Sciatic nerve (tissue), 2 donors: Measurements from ENCODE around the gene MORN5. TPM values are rescaled to one million over a fixed set of nuclear protein-coding genes. Genes with fewer than 3 reads are reported as not detected.

ENCODE experiments used
- ATAC-seq: fragments of 200-7000 bp; cut with Tn5 transposase; one replicate; pipeline ENCODE4 v1.9.1; 2020; ENCODE audit warnings: mild to moderate bottlenecking, moderate library complexity
- DNase-seq: peaks from one replicate; pipeline ENCODE4 v3.0.0-alpha.2; 2020; ENCODE audit warnings: low spot score
- intact Hi-C: fragments of 100-400 bp; cut with DNase I; formaldehyde crosslinking; loops from one replicate; pipeline ENCODE4 v1.14.2; 2022
- microRNA-seq: library from miRNA; unstranded; fragments of <30 nt; microRNA quantifications from one replicate; pipeline ENCODE4 v1.2.0, GENCODE V29; 2020
- total RNA-seq: library from RNA; stranded (reverse); fragmentation: NEBNext Ultra II Directional; extraction: Animal tissue kit (Norgen Biotek cat#: 25700); gene quantifications from one replicate; pipeline ENCODE4 v1.2.1, GENCODE V29; 2021
- donor health status: DM: no; HTN: no; CAD: no.
- donor health status: DM: no; HTN: no; CAD: no.

The MORN5 gene
- total RNA-seq, 1 donor from 2014 or later, result not detected

DNA sequence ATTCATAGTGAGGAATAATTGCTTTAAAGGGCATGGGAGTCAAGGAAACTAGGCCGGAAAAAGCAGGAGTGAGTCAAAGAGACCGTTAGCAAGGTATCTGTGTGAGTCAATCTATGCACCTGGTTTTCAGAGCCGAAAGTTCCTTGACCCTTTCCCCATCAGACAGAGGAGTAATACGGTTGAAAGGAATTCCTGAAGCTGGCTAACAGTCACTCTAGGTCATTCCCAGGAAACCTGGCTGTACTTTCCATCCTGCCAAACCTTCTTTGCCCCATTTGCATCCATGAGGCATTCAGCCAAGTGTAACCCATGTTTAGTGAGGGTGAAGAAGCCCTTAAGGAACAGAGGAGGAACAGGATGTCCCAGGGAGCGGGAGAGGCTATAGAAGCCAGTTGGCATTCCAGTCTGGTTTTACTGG lies 88.7 kb downstream of the MORN5 start:
- no peak for ATAC-seq
- DNase-seq, result no peak
- intact Hi-C loops, result no loop called here

Small RNA genes within 50 kb of the gene (microRNA-seq; reads per million reads assigned to microRNA genes)
- not detected for gene MIR4478

Other genes starting within 250 kb of the MORN5 start
- 14.2 TPM for gene TTLL11, start 66.6 kb upstream of the MORN5 start, total RNA-seq
- gene NDUFA8, start 129 bp upstream of the MORN5 start, total RNA-seq, result 31.9 TPM
- 11.5 TPM for gene LHX6, start 69.0 kb downstream of the MORN5 start, total RNA-seq
- gene RBM18, start 104.9 kb downstream of the MORN5 start, total RNA-seq, result 16.0 TPM
- 25.9 TPM for gene MRRF, start 105.0 kb downstream of the MORN5 start, total RNA-seq
- gene PTGS1, start 211.1 kb downstream of the MORN5 start, total RNA-seq, result 6.0 TPM